Right hindlimb (tissue), 1 donor: ENCODE data around the gene ADAM12.
A peak's percentile ranks its signal among the peaks of the same experiment; 100 is the strongest.
"Not testable (repeated sequence)": the region's sequence is repeated elsewhere in the genome, so short reads cannot be mapped to it uniquely, and the experiment has no call there.

ENCODE experiments used
- DNase-seq: peaks from one replicate; pipeline ENCODE4 v3.0.0-alpha.2; 2018

Gene ADAM12

GRCh38 chr10:126208726-126209302 lies 179.5 kb downstream of the ADAM12 start:
- DNase-seq = no peak

GRCh38 chr10:126207851-126208250 lies 180.4 kb downstream of the ADAM12 start:
- no peak for DNase-seq

GRCh38 chr10:126207313-126207771 lies 180.9 kb downstream of the ADAM12 start:
- DNase-seq = no peak

GRCh38 chr10:126205486-126206205 lies 182.6 kb downstream of the ADAM12 start:
- no peak for DNase-seq

- no peak for DNase-seq
Measured at GRCh38 chr10:126204320-126204719, 184.0 kb downstream of the ADAM12 start.

GRCh38 chr10:126203746-126204145 lies 184.5 kb downstream of the ADAM12 start:
- DNase-seq = peak; percentile 35

- no peak for DNase-seq
Measured at GRCh38 chr10:126201603-126202002, 186.7 kb downstream of the ADAM12 start.

GRCh38 chr10:126199221-126199998 lies 188.9 kb downstream of the ADAM12 start:
- no peak for DNase-seq

- no peak for DNase-seq
Measured at GRCh38 chr10:126198681-126199080, 189.6 kb downstream of the ADAM12 start.

- no peak for DNase-seq
Measured at GRCh38 chr10:126197036-126197543, 191.2 kb downstream of the ADAM12 start.

GRCh38 chr10:126196281-126196680 lies 192.0 kb downstream of the ADAM12 start:
- no peak for DNase-seq

- no peak for DNase-seq
Measured at GRCh38 chr10:126191192-126191591, 197.1 kb downstream of the ADAM12 start.

GRCh38 chr10:126188679-126189200 lies 199.5 kb downstream of the ADAM12 start:
- DNase-seq = no peak

GRCh38 chr10:126187399-126187798 lies 200.9 kb downstream of the ADAM12 start:
- DNase-seq = no peak

- no peak for DNase-seq
Measured at GRCh38 chr10:126186766-126187165, 201.5 kb downstream of the ADAM12 start.

GRCh38 chr10:126185676-126186447 lies 202.4 kb downstream of the ADAM12 start:
- no peak for DNase-seq

- no peak for DNase-seq
Measured at GRCh38 chr10:126181626-126182025, 206.7 kb downstream of the ADAM12 start.

GRCh38 chr10:126179637-126180036 lies 208.6 kb downstream of the ADAM12 start:
- no peak for DNase-seq

GRCh38 chr10:126177417-126178030 lies 210.8 kb downstream of the ADAM12 start:
- DNase-seq = no peak

- DNase-seq = no peak
Measured at GRCh38 chr10:126175641-126176262, 212.5 kb downstream of the ADAM12 start.

- DNase-seq = not testable (repeated sequence)
Measured at GRCh38 chr10:126172755-126173154, 215.5 kb downstream of the ADAM12 start.

- peak; percentile 77 for DNase-seq
Measured at GRCh38 chr10:126171555-126171954, 216.7 kb downstream of the ADAM12 start.
